ENCODE measurements around the gene IL4R.
A peak's percentile ranks its signal among the peaks of the same experiment; 100 is the strongest.

IL4R gene

GRCh38 chr16:27291722-27292240 lies 22.0 kb upstream of the IL4R start:
- no peak for DNase-seq (ENCODE audit: extremely low read depth, insufficient read length)
- no peaks in the 10 kb centered on the region for H3K36me3 ChIP-seq (ENCODE audit: control insufficient read depth, insufficient read depth, low read length)
- TF ChIP-seq CTCF (IDR thresholded peaks at IDR 0.05; ENCODE audit: insufficient read depth, low read length, poor library complexity, severe bottlenecking) = no peak
- no peaks in the 10 kb centered on the region for H3K27me3 ChIP-seq (replicated peaks; ENCODE audit: control insufficient read depth, insufficient read depth, low read length)
- no peak overlapping the region for H3K4me3 ChIP-seq (replicated peaks; ENCODE audit: low read depth, low read length)

GRCh38 chr16:27293343-27293742 lies 20.4 kb upstream of the IL4R start:
- no peaks in the 10 kb centered on the region for H3K27me3 ChIP-seq (replicated peaks; ENCODE audit: control insufficient read depth, insufficient read depth, low read length)
- no peak for DNase-seq (ENCODE audit: extremely low read depth, insufficient read length)
- H3K36me3 ChIP-seq (ENCODE audit: control insufficient read depth, insufficient read depth, low read length) = no peaks in the 10 kb centered on the region
- no peak for TF ChIP-seq CTCF (IDR thresholded peaks at IDR 0.05; ENCODE audit: insufficient read depth, low read length, poor library complexity, severe bottlenecking)
- H3K4me3 ChIP-seq (replicated peaks; ENCODE audit: low read depth, low read length) = no peak overlapping the region

GRCh38 chr16:27298132-27298531 lies 15.6 kb upstream of the IL4R start:
- no peak overlapping the region for H3K4me3 ChIP-seq (replicated peaks; ENCODE audit: low read depth, low read length)
- no peak for TF ChIP-seq CTCF (IDR thresholded peaks at IDR 0.05; ENCODE audit: insufficient read depth, low read length, poor library complexity, severe bottlenecking)
- DNase-seq (ENCODE audit: extremely low read depth, insufficient read length) = no peak
- no peaks in the 10 kb centered on the region for H3K27me3 ChIP-seq (replicated peaks; ENCODE audit: control insufficient read depth, insufficient read depth, low read length)
- H3K36me3 ChIP-seq (ENCODE audit: control insufficient read depth, insufficient read depth, low read length) = no peaks in the 10 kb centered on the region

GRCh38 chr16:27301236-27301861 lies 12.4 kb upstream of the IL4R start:
- Histone ChIP-seq H3K4me3 (replicated peaks; ENCODE audit: low read depth, low read length) (no peak overlapping the region), H3K27me3 (replicated peaks; ENCODE audit: control insufficient read depth, insufficient read depth, low read length) (no peaks in the 10 kb centered on the region), H3K36me3 (ENCODE audit: control insufficient read depth, insufficient read depth, low read length) (no peaks in the 10 kb centered on the region)
- peak; percentile 47 for DNase-seq (ENCODE audit: extremely low read depth, insufficient read length)
- TF ChIP-seq CTCF (IDR thresholded peaks at IDR 0.05; ENCODE audit: insufficient read depth, low read length, poor library complexity, severe bottlenecking) = no peak

- no peak for DNase-seq (ENCODE audit: extremely low read depth, insufficient read length)
- Histone ChIP-seq H3K4me3 (replicated peaks; ENCODE audit: low read depth, low read length) (no peak overlapping the region), H3K36me3 (ENCODE audit: control insufficient read depth, insufficient read depth, low read length) (no peaks in the 10 kb centered on the region), H3K27me3 (replicated peaks; ENCODE audit: control insufficient read depth, insufficient read depth, low read length) (no peaks in the 10 kb centered on the region)
- no peak for TF ChIP-seq CTCF (IDR thresholded peaks at IDR 0.05; ENCODE audit: insufficient read depth, low read length, poor library complexity, severe bottlenecking)
Measured at GRCh38 chr16:27302126-27302525, 11.6 kb upstream of the IL4R start.

Data from GM06990 (cell line).